Endodermal cell (in vitro differentiated cells): ENCODE measurements around the gene NFIX. TPM values are rescaled to one million over a fixed set of nuclear protein-coding genes. Genes with fewer than 3 reads are reported as not detected.
A peak's percentile ranks its signal among the peaks of the same experiment; 100 is the strongest.

Experiments
- DNase-seq: peaks from one replicate; pipeline ENCODE4 v3.0.0-alpha.2; 2017
- H3K27ac ChIP-seq: 2 replicates; pipeline ENCODE4 v1.5.1; 2013; ENCODE audit warnings: mild to moderate bottlenecking, low read depth, low read length, moderate library complexity
- H3K27me3 ChIP-seq: 2 replicates; pipeline ENCODE4 v1.6.1; 2013; ENCODE audit warnings: mild to moderate bottlenecking, low read length, moderate library complexity; ENCODE audit not compliant: insufficient read depth, control insufficient read depth, poor library complexity, severe bottlenecking
- H3K36me3 ChIP-seq: 2 replicates; pipeline ENCODE4 v1.7.0; 2013; ENCODE audit warnings: mild to moderate bottlenecking, low read length, moderate library complexity; ENCODE audit not compliant: control insufficient read depth, insufficient read depth
- H3K4me1 ChIP-seq: one replicate; pipeline ENCODE4 v1.7.0; 2013; ENCODE audit warnings: low read length; ENCODE audit not compliant: control insufficient read depth, insufficient read depth
- H3K4me3 ChIP-seq: 2 replicates; pipeline ENCODE4 v1.5.1; 2013; ENCODE audit warnings: mild to moderate bottlenecking, low read length, moderate library complexity
- H3K9ac ChIP-seq: 2 replicates; pipeline ENCODE4 v1.6.1; 2013; ENCODE audit warnings: mild to moderate bottlenecking, low read length, moderate library complexity; ENCODE audit not compliant: poor library complexity, severe bottlenecking; ENCODE audit errors: extremely low read depth
- H3K9me3 ChIP-seq: 2 replicates; pipeline ENCODE4 v1.6.1; 2013; ENCODE audit warnings: mild to moderate bottlenecking, low read length, moderate library complexity; ENCODE audit not compliant: control insufficient read depth
- H3K27ac Mint-ChIP-seq: 2 replicates; pipeline ENCODE4 v1.8.0; 2020; ENCODE audit warnings: mixed read lengths
- H3K27me3 Mint-ChIP-seq: 2 replicates; pipeline ENCODE4 v1.8.0; 2021; ENCODE audit warnings: mild to moderate bottlenecking, mixed read lengths; ENCODE audit not compliant: insufficient read depth
- H3K36me3 Mint-ChIP-seq: 2 replicates; pipeline ENCODE4 v1.8.0; 2020; ENCODE audit warnings: low read depth, mixed read lengths
- H3K4me1 Mint-ChIP-seq: 2 replicates; pipeline ENCODE4 v1.8.0; 2020; ENCODE audit warnings: mixed read lengths
- H3K4me3 Mint-ChIP-seq: 2 replicates; pipeline ENCODE4 v1.8.0; 2020; ENCODE audit warnings: mild to moderate bottlenecking, moderate library complexity, mixed read lengths
- H3K9me3 Mint-ChIP-seq: 2 replicates; pipeline ENCODE4 v1.8.0; 2020; ENCODE audit warnings: mild to moderate bottlenecking, mixed read lengths
- WGBS, 2 experiments: methylation state at CpG; one replicate each; pipeline versions ENCODE4 v1.1.5 to v1.1.7; 2013; ENCODE audit warnings: missing lambda C conversion rate in 2 of 2, mixed read lengths in 1 of 2; ENCODE audit not compliant: insufficient coverage in 1 of 2, insufficient read length in 1 of 2; 5-methylcytosine and 5-hydroxymethylcytosine counted together
- total RNA-seq, 2 donors: library from RNA; stranded (reverse); fragmentation: NEBNext Ultra II Directional in 1 of 2; extraction: Animal tissue kit (Norgen Biotek cat#: 25700) in 1 of 2; gene quantifications; 2 replicates in 1 of 2; 3 replicates in 1 of 2; pipeline ENCODE4 v1.2.1, GENCODE V29; 2021
- TF ChIP-seq, protein P1 (sequence below): fragments of 200-600 bp; sonication (generic); conservative IDR thresholded peaks from 2 replicates; pipeline ENCODE4 v1.5.0; 2021; ENCODE audit warnings: antibody characterized with exemption, mild to moderate bottlenecking

The NFIX gene
- total RNA-seq, 2 donors from 2014 or later = 0.22 to 0.40 TPM

DNA sequence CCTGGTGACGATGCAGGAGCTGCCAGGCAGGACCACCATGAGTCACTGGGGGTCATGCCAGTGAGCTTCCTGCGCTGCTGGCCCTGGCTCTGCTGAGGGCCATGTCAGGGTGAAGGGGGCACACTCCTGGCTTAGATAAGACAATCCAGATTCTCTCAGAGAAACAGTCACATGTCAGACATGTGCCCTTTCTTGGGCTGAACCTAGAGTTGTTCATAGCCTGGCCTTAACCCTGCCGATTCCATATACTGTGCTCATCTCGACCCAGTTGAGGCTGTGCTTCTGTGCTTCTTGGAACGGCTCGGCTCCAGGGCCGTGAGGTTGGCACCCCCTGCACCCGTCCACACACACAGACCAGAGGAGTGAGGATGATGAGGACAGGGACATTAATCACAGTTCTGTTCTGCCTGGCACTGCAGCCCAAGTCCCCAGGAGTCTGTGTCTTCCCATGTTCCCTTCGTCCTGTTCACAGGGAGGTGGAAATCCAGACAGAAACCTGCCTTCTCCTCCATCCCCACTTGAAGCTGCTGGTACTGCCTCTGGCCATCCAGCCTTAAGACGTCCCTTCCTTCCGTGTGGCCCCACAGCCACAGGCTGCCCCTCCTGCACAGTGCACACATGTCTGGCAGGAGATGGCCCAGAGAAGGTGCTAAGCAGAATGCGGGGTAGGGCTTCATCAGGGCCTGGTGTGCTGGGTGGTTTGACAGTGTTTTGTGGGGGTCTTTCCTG is 57.3 kb downstream of the NFIX start:
- H3K4me3 ChIP-seq = no peak overlapping the region
- no peaks in the 10 kb centered on the region for H3K9me3 ChIP-seq
- no peak for DNase-seq
- Mint-ChIP-seq H3K9me3 (no peaks in the 10 kb centered on the region), H3K27me3 (peaks cover 93% of the 10 kb centered on the region), H3K27ac (no peak overlapping the region), H3K4me3 (no peak overlapping the region), H3K36me3 (no peaks in the 10 kb centered on the region), H3K4me1 (peaks cover 30% of the 10 kb centered on the region)
- TF ChIP-seq, protein P1, sequence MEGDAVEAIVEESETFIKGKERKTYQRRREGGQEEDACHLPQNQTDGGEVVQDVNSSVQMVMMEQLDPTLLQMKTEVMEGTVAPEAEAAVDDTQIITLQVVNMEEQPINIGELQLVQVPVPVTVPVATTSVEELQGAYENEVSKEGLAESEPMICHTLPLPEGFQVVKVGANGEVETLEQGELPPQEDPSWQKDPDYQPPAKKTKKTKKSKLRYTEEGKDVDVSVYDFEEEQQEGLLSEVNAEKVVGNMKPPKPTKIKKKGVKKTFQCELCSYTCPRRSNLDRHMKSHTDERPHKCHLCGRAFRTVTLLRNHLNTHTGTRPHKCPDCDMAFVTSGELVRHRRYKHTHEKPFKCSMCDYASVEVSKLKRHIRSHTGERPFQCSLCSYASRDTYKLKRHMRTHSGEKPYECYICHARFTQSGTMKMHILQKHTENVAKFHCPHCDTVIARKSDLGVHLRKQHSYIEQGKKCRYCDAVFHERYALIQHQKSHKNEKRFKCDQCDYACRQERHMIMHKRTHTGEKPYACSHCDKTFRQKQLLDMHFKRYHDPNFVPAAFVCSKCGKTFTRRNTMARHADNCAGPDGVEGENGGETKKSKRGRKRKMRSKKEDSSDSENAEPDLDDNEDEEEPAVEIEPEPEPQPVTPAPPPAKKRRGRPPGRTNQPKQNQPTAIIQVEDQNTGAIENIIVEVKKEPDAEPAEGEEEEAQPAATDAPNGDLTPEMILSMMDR = no peak
- no peak overlapping the region for H3K9ac ChIP-seq
- H3K36me3 ChIP-seq = no peaks in the 10 kb centered on the region
- no peak overlapping the region for H3K27ac ChIP-seq
- peaks cover 34% of the 10 kb centered on the region for H3K4me1 ChIP-seq
- WGBS, 2 experiments = 82 to 92% methylated on average over 7 to 12 of the region's 12 CpGs
- H3K27me3 ChIP-seq = peaks cover 91% of the 10 kb centered on the region

DNA sequence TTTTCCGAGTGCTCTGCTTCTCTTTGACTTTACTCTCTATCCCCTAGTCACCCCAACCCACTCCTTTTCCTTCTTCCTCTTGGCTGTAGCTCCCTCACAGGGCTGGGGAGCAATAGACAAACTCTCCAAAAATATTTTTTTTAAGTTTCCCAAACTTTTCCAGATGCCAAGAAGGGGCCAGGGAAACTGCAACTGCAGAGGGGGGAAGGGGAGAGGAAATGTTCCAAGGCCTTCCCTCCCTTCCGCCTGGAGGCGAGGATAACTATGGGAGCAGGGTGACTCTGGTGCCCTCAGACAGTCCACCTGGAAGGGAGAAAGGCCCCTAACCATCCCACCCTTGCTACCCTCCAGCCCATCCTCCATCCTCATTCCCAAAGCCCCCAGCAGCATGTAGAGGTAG is 58.0 kb downstream of the NFIX start:
- Mint-ChIP-seq H3K27ac (no peak overlapping the region), H3K4me3 (no peak overlapping the region), H3K9me3 (no peaks in the 10 kb centered on the region), H3K27me3 (peaks cover 93% of the 10 kb centered on the region), H3K4me1 (peaks cover 30% of the 10 kb centered on the region), H3K36me3 (no peaks in the 10 kb centered on the region)
- DNase-seq = no peak
- Histone ChIP-seq H3K27me3 (peaks cover 91% of the 10 kb centered on the region), H3K36me3 (no peaks in the 10 kb centered on the region), H3K9me3 (no peaks in the 10 kb centered on the region), H3K4me3 (no peak overlapping the region), H3K4me1 (peaks cover 34% of the 10 kb centered on the region), H3K9ac (no peak overlapping the region), H3K27ac (no peak overlapping the region)
- TF ChIP-seq, protein P1 = no peak
- 87% methylated on average over 2 of the region's 3 CpGs; no CpG with 5 or more reads in 1 of the 2 experiments for WGBS, 2 experiments

DNA sequence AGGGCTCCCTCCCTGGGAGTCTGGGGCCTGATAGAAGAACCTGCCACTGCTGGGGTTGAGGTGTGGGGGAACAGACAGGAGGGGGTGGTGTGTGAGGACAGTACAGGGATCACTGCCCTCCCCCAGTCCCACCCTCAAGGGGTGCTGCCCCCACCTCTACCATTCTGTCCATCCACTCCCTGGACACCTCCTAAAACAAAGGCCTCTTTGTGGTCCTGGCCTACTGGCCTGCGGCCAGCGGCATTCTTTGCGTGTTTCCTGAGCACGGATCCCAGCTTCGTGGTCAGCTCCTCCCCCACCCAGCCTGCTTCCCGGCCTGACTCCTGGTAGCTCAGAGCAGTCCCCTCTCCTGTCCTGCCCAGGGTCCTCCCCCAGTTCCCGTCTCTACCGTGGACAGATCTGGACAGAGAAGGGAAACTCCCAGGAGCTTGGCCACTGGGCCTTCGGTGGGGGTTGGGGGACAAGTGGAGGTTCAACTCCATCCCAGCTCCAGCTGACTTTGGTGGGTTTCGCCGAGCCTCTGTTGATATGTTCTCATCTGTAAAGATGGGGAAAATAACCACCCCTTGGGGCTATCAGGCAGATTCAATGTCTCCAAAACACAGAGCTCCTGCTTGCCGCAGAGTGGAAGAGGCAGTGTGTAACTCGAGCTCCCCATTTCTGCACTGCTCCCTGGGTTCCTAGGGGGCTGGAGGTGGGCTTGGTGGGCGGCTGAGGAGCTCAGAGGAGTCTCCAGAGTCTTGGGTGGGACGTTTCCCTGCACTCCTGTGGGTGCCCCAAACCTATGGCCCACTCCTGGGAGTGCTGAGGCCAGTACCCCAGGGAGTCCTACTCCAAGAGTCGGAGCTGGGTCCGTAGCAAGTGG is 58.7 kb downstream of the NFIX start:
- H3K9ac ChIP-seq = no peak overlapping the region
- H3K9me3 ChIP-seq = no peaks in the 10 kb centered on the region
- Mint-ChIP-seq H3K36me3 (no peaks in the 10 kb centered on the region), H3K27me3 (peaks cover 95% of the 10 kb centered on the region), H3K9me3 (no peaks in the 10 kb centered on the region), H3K4me3 (no peak overlapping the region), H3K27ac (no peak overlapping the region), H3K4me1 (peaks cover 32% of the 10 kb centered on the region)
- peaks cover 91% of the 10 kb centered on the region for H3K27me3 ChIP-seq
- no peaks in the 10 kb centered on the region for H3K36me3 ChIP-seq
- WGBS, 2 experiments = 19 to 62% methylated on average over 4 to 17 of the region's 17 CpGs
- no peak overlapping the region for H3K4me3 ChIP-seq
- TF ChIP-seq, protein P1 = no peak
- peaks cover 34% of the 10 kb centered on the region for H3K4me1 ChIP-seq
- no peak overlapping the region for H3K27ac ChIP-seq
- peak; percentile 71 for DNase-seq
